Measurements from ENCODE around the gene SNCA.

GRCh38 chr4:89835413-89835812 is 1.5 kb downstream of the SNCA start:
- TF ChIP-seq CTCF (IDR thresholded peaks at IDR 0.05) (no peak), POLR2A (IDR thresholded peaks at IDR 0.05) (no peak)
